ENCODE measurements around the gene CLMN. TPM values are rescaled to one million over a fixed set of nuclear protein-coding genes. Genes with fewer than 3 reads are reported as not detected.

Gene CLMN
- total and polyA plus RNA-seq, 4 donors = 4.5 to 33.5 (median 11.7) TPM

DNA sequence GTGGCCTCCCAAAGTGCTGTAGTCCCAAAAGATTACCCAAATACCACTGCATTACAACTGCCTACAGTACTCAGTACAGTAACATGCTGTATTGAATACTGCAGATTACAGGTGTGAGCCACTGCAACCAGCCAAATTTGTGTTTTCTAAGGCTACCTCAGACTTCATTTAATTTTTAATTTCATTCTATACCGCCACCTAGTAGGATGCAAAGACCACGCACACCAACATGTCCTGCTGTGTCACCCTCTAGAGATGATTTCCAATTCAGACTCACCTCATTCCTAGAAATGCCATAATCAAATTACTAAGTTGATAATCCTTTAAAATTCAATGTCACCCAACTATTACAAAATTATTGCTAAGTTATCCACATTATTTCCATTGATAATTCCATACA is 177.5 kb downstream of the CLMN start:
- H3K27ac ChIP-seq (ENCODE audit: low read depth in 1 of 2, low read length in 1 of 2) = no peak overlapping the region
- H3K4me3 ChIP-seq = no peak overlapping the region
- TF ChIP-seq, protein P1, sequence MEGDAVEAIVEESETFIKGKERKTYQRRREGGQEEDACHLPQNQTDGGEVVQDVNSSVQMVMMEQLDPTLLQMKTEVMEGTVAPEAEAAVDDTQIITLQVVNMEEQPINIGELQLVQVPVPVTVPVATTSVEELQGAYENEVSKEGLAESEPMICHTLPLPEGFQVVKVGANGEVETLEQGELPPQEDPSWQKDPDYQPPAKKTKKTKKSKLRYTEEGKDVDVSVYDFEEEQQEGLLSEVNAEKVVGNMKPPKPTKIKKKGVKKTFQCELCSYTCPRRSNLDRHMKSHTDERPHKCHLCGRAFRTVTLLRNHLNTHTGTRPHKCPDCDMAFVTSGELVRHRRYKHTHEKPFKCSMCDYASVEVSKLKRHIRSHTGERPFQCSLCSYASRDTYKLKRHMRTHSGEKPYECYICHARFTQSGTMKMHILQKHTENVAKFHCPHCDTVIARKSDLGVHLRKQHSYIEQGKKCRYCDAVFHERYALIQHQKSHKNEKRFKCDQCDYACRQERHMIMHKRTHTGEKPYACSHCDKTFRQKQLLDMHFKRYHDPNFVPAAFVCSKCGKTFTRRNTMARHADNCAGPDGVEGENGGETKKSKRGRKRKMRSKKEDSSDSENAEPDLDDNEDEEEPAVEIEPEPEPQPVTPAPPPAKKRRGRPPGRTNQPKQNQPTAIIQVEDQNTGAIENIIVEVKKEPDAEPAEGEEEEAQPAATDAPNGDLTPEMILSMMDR (IDR thresholded peaks at IDR 0.05; ENCODE audit: control extremely low read depth, extremely low read depth) = no peak
- H3K4me1 ChIP-seq (ENCODE audit: control insufficient read depth in 5 of 5, insufficient read depth in 5 of 5, low read length in 5 of 5) = peaks cover 0 to 21% (median 4%) of the 10 kb centered on the region in 5 donors
- H3K27me3 ChIP-seq (ENCODE audit: control insufficient read depth in 3 of 3, insufficient read depth in 3 of 3, low read length in 2 of 3) = no peaks in the 10 kb centered on the region
- H3K36me3 ChIP-seq (ENCODE audit: control insufficient read depth in 4 of 4, insufficient read depth in 4 of 4, low read length in 4 of 4) = peaks cover 0 to 3% (median 0%) of the 10 kb centered on the region in 4 donors
- H3K9ac ChIP-seq (ENCODE audit: insufficient read depth in 1 of 2, low read length in 2 of 2) = no peak overlapping the region
- ATAC-seq (ENCODE audit: insufficient read depth, low FRiP score) (no peak), DNase-seq (no peak)
- 96 to 97% methylated on average over 2 of the region's 2 CpGs for WGBS, 2 donors
- peaks cover 0 to 6% (median 0%) of the 10 kb centered on the region in 4 donors for H3K9me3 ChIP-seq (ENCODE audit: control insufficient read depth in 4 of 4, insufficient read depth in 3 of 4, low read length in 3 of 4)

DNA sequence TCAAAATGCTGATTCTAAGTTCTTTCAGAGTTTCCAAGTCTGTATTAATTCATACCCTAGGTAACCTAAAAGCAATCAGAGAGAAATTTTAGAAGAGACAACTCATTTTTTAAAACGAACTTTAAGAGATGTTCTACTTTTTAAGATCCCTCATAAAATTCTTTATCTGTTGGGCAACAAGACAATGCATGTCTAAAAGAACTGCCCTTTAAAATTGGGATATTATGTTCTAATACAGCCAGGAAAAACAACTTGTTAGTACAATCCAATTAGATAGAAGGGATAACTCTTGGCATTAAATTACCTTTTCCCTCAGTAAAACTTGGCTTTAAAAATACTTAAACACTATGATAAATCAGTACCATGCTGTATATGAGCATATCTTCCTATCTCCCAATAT is 178.0 kb downstream of the CLMN start:
- peaks cover 0 to 3% (median 0%) of the 10 kb centered on the region in 4 donors for H3K36me3 ChIP-seq (ENCODE audit: control insufficient read depth in 4 of 4, insufficient read depth in 4 of 4, low read length in 4 of 4)
- ATAC-seq (ENCODE audit: insufficient read depth, low FRiP score) (no peak), DNase-seq (no peak)
- no peak overlapping the region for H3K9ac ChIP-seq (ENCODE audit: insufficient read depth in 1 of 2, low read length in 2 of 2)
- TF ChIP-seq, protein P1 (IDR thresholded peaks at IDR 0.05; ENCODE audit: control extremely low read depth, extremely low read depth) = no peak
- 63 to 72% methylated on average over 1 of the region's 1 CpG for WGBS, 2 donors
- H3K27me3 ChIP-seq (ENCODE audit: control insufficient read depth in 3 of 3, insufficient read depth in 3 of 3, low read length in 2 of 3) = no peaks in the 10 kb centered on the region
- H3K4me3 ChIP-seq = no peak overlapping the region
- no peak overlapping the region for H3K27ac ChIP-seq (ENCODE audit: low read depth in 1 of 2, low read length in 1 of 2)
- peaks cover 0 to 6% (median 0%) of the 10 kb centered on the region in 4 donors for H3K9me3 ChIP-seq (ENCODE audit: control insufficient read depth in 4 of 4, insufficient read depth in 3 of 4, low read length in 3 of 4)
- peaks cover 0 to 21% (median 4%) of the 10 kb centered on the region in 5 donors for H3K4me1 ChIP-seq (ENCODE audit: control insufficient read depth in 5 of 5, insufficient read depth in 5 of 5, low read length in 5 of 5)

DNA sequence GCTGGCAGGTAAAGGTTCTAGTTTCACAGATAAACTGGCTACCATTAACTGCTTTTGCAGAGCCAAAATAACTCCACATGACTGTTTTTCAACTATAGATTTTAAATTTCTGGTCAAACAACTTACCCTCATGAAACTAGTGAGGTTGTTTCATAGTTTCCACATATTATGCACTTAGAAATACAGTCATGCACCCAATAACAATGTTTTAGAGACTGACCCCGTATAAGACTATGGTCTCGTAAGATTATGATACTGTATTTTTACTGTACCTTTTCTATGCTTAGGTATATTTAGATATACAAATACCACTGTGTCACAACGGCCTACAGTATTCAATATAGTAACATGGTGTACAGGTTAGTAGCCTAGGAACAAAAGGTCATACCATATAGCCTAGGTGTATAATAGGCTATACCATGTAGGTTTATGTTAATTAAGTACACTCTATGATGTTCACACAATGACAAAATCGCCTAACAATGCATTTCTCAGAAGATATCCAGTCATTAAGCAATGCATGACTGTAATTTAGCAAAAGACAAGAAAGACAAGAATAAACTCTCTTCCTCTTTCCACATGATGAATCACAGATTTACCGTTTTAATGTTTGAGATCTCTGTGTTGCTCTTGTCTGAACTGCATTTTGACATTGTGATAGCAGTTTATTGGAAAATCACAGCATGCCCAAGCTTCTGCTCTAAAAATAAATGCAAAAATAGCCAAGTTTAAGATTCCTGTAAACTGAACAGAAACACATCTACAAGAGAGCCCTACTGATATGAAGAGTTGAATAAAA is 179.4 kb downstream of the CLMN start:
- peaks cover 0 to 6% (median 0%) of the 10 kb centered on the region in 4 donors for H3K9me3 ChIP-seq (ENCODE audit: control insufficient read depth in 4 of 4, insufficient read depth in 3 of 4, low read length in 3 of 4)
- no peak overlapping the region for H3K9ac ChIP-seq (ENCODE audit: insufficient read depth in 1 of 2, low read length in 2 of 2)
- H3K27me3 ChIP-seq (ENCODE audit: control insufficient read depth in 3 of 3, insufficient read depth in 3 of 3, low read length in 2 of 3) = no peaks in the 10 kb centered on the region
- no peak overlapping the region for H3K4me3 ChIP-seq
- TF ChIP-seq, protein P1 (IDR thresholded peaks at IDR 0.05; ENCODE audit: control extremely low read depth, extremely low read depth) = no peak
- ATAC-seq (ENCODE audit: insufficient read depth, low FRiP score) (no peak), DNase-seq (no peak)
- H3K27ac ChIP-seq (ENCODE audit: low read depth in 1 of 2, low read length in 1 of 2) = no peak overlapping the region
- peaks cover 0 to 21% (median 2%) of the 10 kb centered on the region in 5 donors for H3K4me1 ChIP-seq (ENCODE audit: control insufficient read depth in 5 of 5, insufficient read depth in 5 of 5, low read length in 5 of 5)
- 66 to 69% methylated on average over 5 of the region's 5 CpGs for WGBS, 2 donors
- peaks cover 0 to 3% (median 0%) of the 10 kb centered on the region in 4 donors for H3K36me3 ChIP-seq (ENCODE audit: control insufficient read depth in 4 of 4, insufficient read depth in 4 of 4, low read length in 4 of 4)

Measured in lung (tissue), 12 donors.